ENCODE measurements around the gene CDH23. TPM values are rescaled to one million over a fixed set of nuclear protein-coding genes. Genes with fewer than 3 reads are reported as not detected.
A peak's percentile ranks its signal among the peaks of the same experiment; 100 is the strongest.

CDH23 gene
- total and polyA plus RNA-seq, 9 of the 15 experiments (the other 6 are each of a cell fraction or from before 2014, with no cell fraction given), result 0.18 to 1.2 (median 0.47) TPM

DNA sequence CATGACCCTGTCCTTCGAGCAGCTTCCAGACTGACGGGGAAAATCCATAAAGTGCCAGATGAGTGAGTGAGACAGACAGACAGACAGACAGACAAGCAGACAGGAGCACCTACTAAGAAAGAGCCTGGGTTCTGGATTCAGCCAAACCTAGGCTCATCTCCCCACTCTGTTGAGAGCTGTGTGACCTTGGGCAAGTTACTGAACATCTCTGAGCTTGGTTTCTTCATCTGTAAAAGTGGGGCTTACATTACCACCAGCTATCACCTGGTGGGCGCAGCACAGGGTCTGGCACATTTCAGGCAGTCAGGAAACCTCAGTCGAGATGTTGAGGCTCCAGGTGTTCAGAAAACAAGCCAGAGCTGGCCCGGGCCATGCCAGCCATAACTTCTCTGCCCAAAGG, 285.3 kb downstream of the CDH23 start:
- Histone ChIP-seq H3K4me3 (no peak overlapping the region), H3K79me2 (ENCODE audit: control insufficient read depth, insufficient read depth, low read length) (no peaks in the 10 kb centered on the region)
- WGBS (ENCODE audit: insufficient coverage, low coverage, missing lambda C conversion rate), result 74% methylated on average over 5 of the region's 5 CpGs

DNA sequence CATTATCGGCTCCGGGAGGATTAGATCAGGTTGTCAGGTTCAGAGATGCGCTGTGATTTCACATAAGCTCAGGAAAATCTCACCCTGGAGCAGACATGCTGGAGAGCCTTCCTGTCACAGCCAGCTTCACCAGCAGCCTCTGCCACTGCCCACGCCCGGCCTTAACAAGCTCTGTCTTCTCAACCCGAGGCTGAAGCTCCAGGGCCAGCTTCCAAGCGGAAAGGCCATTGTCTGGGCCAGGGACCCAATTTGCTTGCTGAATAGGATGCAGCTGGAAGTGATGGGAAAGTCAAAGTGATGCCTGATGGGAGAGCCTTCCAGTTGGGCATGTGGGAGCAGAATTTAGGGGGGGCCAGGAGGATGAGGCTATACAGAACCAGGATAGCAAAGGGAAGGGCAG, 286.6 kb downstream of the CDH23 start:
- peaks cover 9 to 24% of the 10 kb centered on the region in 2 experiments for H3K4me1 ChIP-seq (replicated peaks in 1 of 2; ENCODE audit: control insufficient read depth in 2 of 2, insufficient read depth in 2 of 2, low read length in 2 of 2)
- no peak for DNase-seq (ENCODE audit: extremely low read depth in 1 of 4, low spot score in 3 of 4)
- 48% methylated on average over 7 of the region's 7 CpGs for WGBS (ENCODE audit: insufficient coverage, low coverage, missing lambda C conversion rate)
- H3K9ac ChIP-seq (ENCODE audit: insufficient read depth in 1 of 2, low read depth in 2 of 2, low read length in 2 of 2), result no peak overlapping the region; a peak in 1 of 4 replicates
- no peak overlapping the region for H2AFZ ChIP-seq (ENCODE audit: low read depth, low read length)
- BruUV-seq (replicated peaks), result no TSS peak
- no peak overlapping the region for H3K27ac ChIP-seq (ENCODE audit: extremely low read depth, low read depth, low read length)
- no peak for FAIRE-seq
- H3K4me3 ChIP-seq, result no peak overlapping the region
- H3K27me3 ChIP-seq (ENCODE audit: control insufficient read depth in 2 of 2, insufficient read depth in 2 of 2, low read length in 2 of 2), result no peaks in the 10 kb centered on the region
- no peaks in the 10 kb centered on the region for H3K9me1 ChIP-seq (ENCODE audit: control insufficient read depth, insufficient read depth, low read length)
- in situ Hi-C loops (cut with MboI), result no loop called here
- intact Hi-C loops (cut with micrococcal nuclease), result loop anchor here (5.0 kb wide), 1 partner anchor 46 kb away; no protein-coding TSS in a partner anchor
- no peak overlapping the region for H3K4me2 ChIP-seq (ENCODE audit: insufficient read depth, low read length)
- H3K79me2 ChIP-seq (ENCODE audit: control insufficient read depth, insufficient read depth, low read length), result no peaks in the 10 kb centered on the region
- no peaks in the 10 kb centered on the region for H3K9me3 ChIP-seq (replicated peaks; ENCODE audit: control insufficient read depth, insufficient read depth, low read depth, low read length)
- no peak for ATAC-seq
- CTCF ChIA-PET (ENCODE audit: low intra/inter-chr PET ratio), result interaction anchor here (0.6 kb wide), 1 partner anchor 286 kb away, joined by 4 read pairs; no protein-coding TSS in a partner anchor
- POLR2A ChIA-PET, result interaction anchor here (0.6 to 1.4 kb wide), 2 partner anchors 10 to 15 kb away, joined by 3 read pairs; no protein-coding TSS in a partner anchor
- H3K36me3 ChIP-seq (ENCODE audit: control insufficient read depth, insufficient read depth, low read length), result no peaks in the 10 kb centered on the region
- no peaks in the 10 kb centered on the region for H4K20me1 ChIP-seq (replicated peaks; ENCODE audit: control insufficient read depth, insufficient read depth, low read length)
- TF ChIP-seq FOXA3 (CRISPR knock-in tag; conservative IDR thresholded peaks at IDR 0.05 in 1 of 2, IDR thresholded peaks at IDR 0.05 in 1 of 2) (no peak), TCF3 (CRISPR knock-in tag; IDR thresholded peaks at IDR 0.05) (no peak), U2AF2 (optimal IDR thresholded peaks at IDR 0.05; ENCODE audit: low read depth, low read length) (no peak), HMG20A (CRISPR knock-in tag; conservative IDR thresholded peaks at IDR 0.05) (no peak), ZNF785 (CRISPR knock-in tag; IDR thresholded peaks at IDR 0.05) (no peak), BRD4 (IDR thresholded peaks at IDR 0.05) (no peak), FUS (optimal IDR thresholded peaks at IDR 0.05; ENCODE audit: low read depth, low read length) (no peak), ZNF507 (tag; conservative IDR thresholded peaks at IDR 0.05) (no peak)
- TF ChIP-seq, protein P1, sequence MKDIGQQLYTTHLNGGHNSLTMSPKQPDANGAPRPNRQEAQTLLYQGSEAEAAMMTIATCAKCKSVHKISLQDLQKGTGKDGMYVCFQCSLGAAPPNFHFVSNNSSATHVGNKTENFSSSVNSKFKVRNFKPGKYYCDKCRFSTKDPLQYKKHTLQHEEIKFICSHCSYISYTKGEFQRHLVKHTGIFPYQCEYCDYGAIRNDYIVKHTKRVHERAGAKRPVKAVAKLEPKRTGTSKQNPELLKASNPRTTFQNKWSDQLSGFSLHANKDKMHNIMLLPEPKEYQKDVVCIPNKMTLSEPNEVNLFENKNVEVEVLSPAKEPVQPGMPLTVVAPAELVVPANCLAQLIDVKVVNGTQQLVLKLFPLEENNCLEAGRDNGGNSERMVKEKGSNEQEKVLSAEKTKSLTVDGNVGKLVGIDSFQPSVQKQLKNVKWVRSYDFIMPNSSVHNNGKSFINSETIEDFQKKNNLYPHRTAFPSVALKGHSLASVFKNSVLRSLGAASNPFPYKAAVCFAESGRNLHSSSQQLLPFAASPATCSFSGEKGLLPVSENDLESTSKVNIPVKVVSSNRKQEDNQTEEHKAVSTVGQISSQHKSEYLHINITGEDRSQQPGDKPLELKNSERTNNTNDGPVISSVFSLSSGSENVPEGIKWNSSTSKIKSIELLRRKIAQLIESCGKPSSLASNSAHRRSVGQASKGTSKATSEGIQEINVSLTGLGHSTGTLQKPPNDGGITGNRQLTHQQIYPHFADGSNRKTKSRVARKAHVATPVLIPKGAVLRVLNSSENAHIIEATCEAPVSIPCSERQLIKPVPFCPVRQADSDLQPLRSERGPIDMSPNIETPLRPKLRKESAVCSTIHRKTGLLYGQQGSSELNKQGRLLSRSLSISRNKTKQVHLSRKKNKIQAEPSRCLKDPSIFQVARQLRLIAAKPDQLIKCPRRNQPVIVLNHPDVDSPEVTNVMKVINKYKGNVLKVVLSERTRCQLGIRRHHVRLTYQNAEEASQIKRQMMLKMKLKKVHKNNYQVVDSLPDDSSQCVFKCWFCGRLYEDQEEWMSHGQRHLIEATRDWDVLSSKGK (CRISPR knock-in tag; IDR thresholded peaks at IDR 0.05), result no peak

More for the DNA sequence above, 285.3 kb downstream of the CDH23 start:
- ChIA-PET CTCF (ENCODE audit: low intra/inter-chr PET ratio) (no interaction called here), POLR2A (interaction anchor here (0.6 to 1.0 kb wide), 3 partner anchors 10 to 1542 kb away, joined by 3 to 4 read pairs (median 4); no protein-coding TSS in a partner anchor)
- no peaks in the 10 kb centered on the region for H3K36me3 ChIP-seq (ENCODE audit: control insufficient read depth, insufficient read depth, low read length)
- in situ Hi-C loops (cut with MboI), result no loop called here
- no peak for ATAC-seq
- H3K9me1 ChIP-seq (ENCODE audit: control insufficient read depth, insufficient read depth, low read length), result no peaks in the 10 kb centered on the region
- no peaks in the 10 kb centered on the region for H3K9me3 ChIP-seq (replicated peaks; ENCODE audit: control insufficient read depth, insufficient read depth, low read depth, low read length)
- no peaks in the 10 kb centered on the region for H3K27me3 ChIP-seq (ENCODE audit: control insufficient read depth in 2 of 2, insufficient read depth in 2 of 2, low read length in 2 of 2)
- intact Hi-C loops (cut with micrococcal nuclease), result loop anchor here (5.0 kb wide), 1 partner anchor 45 kb away; no protein-coding TSS in a partner anchor
- no peak for TF ChIP-seq ZNF143 (CRISPR knock-in tag; IDR thresholded peaks at IDR 0.05)
- TF ChIP-seq ZFP36 (IDR thresholded peaks at IDR 0.05; ENCODE audit: low read depth, low read length, partially characterized antibody), result peak; percentile 81
- TF ChIP-seq ZNF134 (CRISPR knock-in tag; conservative IDR thresholded peaks at IDR 0.05), result no peak
- 0 out of 2 replicates have a peak, but pooled peaks have one; percentile 49 for TF ChIP-seq PTBP1 (IDR thresholded peaks at IDR 0.05; ENCODE audit: low read depth, low read length)
- TF ChIP-seq CHD4 (IDR thresholded peaks at IDR 0.05; ENCODE audit: insufficient read depth, insufficient replicate concordance, low read depth, low read length, poor library complexity, severe bottlenecking), result peak; percentile 45
- peak in 1 of 2 experiments; percentile 28; a peak in 1 of 4 replicates for TF ChIP-seq KDM1A (IDR thresholded peaks at IDR 0.05)
- TF ChIP-seq BCOR (IDR thresholded peaks at IDR 0.05), result peak; percentile 91
- peak; percentile 96 for TF ChIP-seq RBM25 (IDR thresholded peaks at IDR 0.05; ENCODE audit: low read depth, low read length, severe bottlenecking)
- no peaks in the 10 kb centered on the region for H4K20me1 ChIP-seq (replicated peaks; ENCODE audit: control insufficient read depth, insufficient read depth, low read length)
- no peak for FAIRE-seq
- no TSS peak for BruUV-seq (replicated peaks)
- peaks cover 9 to 23% of the 10 kb centered on the region in 2 experiments for H3K4me1 ChIP-seq (replicated peaks in 1 of 2; ENCODE audit: control insufficient read depth in 2 of 2, insufficient read depth in 2 of 2, low read length in 2 of 2)
- no peak for DNase-seq (ENCODE audit: extremely low read depth in 1 of 4, low spot score in 3 of 4)
- no peak overlapping the region for H3K27ac ChIP-seq (ENCODE audit: extremely low read depth, low read depth, low read length)
- H3K4me2 ChIP-seq (ENCODE audit: insufficient read depth, low read length), result no peak overlapping the region
- H3K9ac ChIP-seq (ENCODE audit: insufficient read depth in 1 of 2, low read depth in 2 of 2, low read length in 2 of 2), result peak overlapping the region in 1 of 2 experiments; percentile 38; a peak in 1 of 4 replicates
- H2AFZ ChIP-seq (ENCODE audit: low read depth, low read length), result 0 out of 2 replicates have a peak overlapping the region, but pooled peaks have one; percentile 36
